Loucy (cell line): ENCODE results near the gene CD19.

Experiments used
- H2AFZ ChIP-seq: fragments of 200-600 bp; sonication (generic); 2 replicates; pipeline ENCODE4 v1.6.0; 2016; ENCODE audit warnings: antibody characterized with exemption, mild to moderate bottlenecking, low read length, moderate library complexity
- H3F3A ChIP-seq: fragments of 200-600 bp; 2 replicates; pipeline ENCODE4 v1.6.0; 2016; ENCODE audit warnings: antibody characterized with exemption, low read depth, mild to moderate bottlenecking
- H3K27me3 ChIP-seq: fragments of 200-600 bp; sonication (generic); 2 replicates; pipeline ENCODE4 v1.6.1; 2014; ENCODE audit warnings: low read length, mild to moderate bottlenecking; ENCODE audit not compliant: insufficient read depth, poor library complexity, severe bottlenecking
- H3K36me3 ChIP-seq: fragments of 200-600 bp; sonication (generic); 2 replicates; pipeline ENCODE4 v1.6.1; 2016; ENCODE audit warnings: low read length; ENCODE audit not compliant: insufficient read depth
- H3K4me1 ChIP-seq: fragments of 200-600 bp; sonication (generic); 2 replicates; pipeline ENCODE4 v1.5.1; 2014; ENCODE audit warnings: low read length, mild to moderate bottlenecking; ENCODE audit not compliant: insufficient read depth, poor library complexity, severe bottlenecking
- H3K4me2 ChIP-seq: fragments of 200-600 bp; sonication (generic); 2 replicates; pipeline ENCODE4 v1.6.0; 2014; ENCODE audit warnings: antibody characterized with exemption, low read length, low read depth, mild to moderate bottlenecking; ENCODE audit not compliant: poor library complexity, severe bottlenecking
- H3K4me3 ChIP-seq: fragments of 200-600 bp; sonication (generic); 2 replicates; pipeline ENCODE4 v1.5.1; 2014; ENCODE audit warnings: low read length, mild to moderate bottlenecking, mixed read lengths; ENCODE audit not compliant: poor library complexity, severe bottlenecking
- H3K79me2 ChIP-seq: fragments of 200-600 bp; sonication (generic); 2 replicates; pipeline ENCODE4 v1.6.1; 2014; ENCODE audit warnings: low read length; ENCODE audit not compliant: insufficient read depth
- H3K9ac ChIP-seq: fragments of 200-600 bp; sonication (generic); 2 replicates; pipeline ENCODE4 v1.6.0; 2014; ENCODE audit warnings: mild to moderate bottlenecking, low read depth, low read length, moderate library complexity; ENCODE audit not compliant: poor library complexity, severe bottlenecking
- H3K9me2 ChIP-seq: fragments of 200-600 bp; sonication (generic); replicated peaks from 2 replicates; pipeline ENCODE4 v1.6.1; 2016; ENCODE audit warnings: low read depth, low read length, mixed read lengths
- H3K9me3 ChIP-seq: fragments of 200-600 bp; sonication (generic); 2 replicates; pipeline ENCODE4 v1.6.1; 2014; ENCODE audit warnings: mild to moderate bottlenecking, antibody characterized with exemption, low read length, low read depth; ENCODE audit not compliant: insufficient read depth
- H4K20me1 ChIP-seq: fragments of 200-600 bp; sonication (generic); 2 replicates; pipeline ENCODE4 v1.6.0; 2014; ENCODE audit warnings: antibody characterized with exemption, low read length, mild to moderate bottlenecking; ENCODE audit not compliant: insufficient read depth, poor library complexity, severe bottlenecking
- CTCF ChIP-seq: fragments of 200-600 bp; sonication (generic); conservative IDR thresholded peaks from 2 replicates; pipeline ENCODE4 v1.5.1; 2014; ENCODE audit warnings: mild to moderate bottlenecking, antibody characterized with exemption, low read length
- EZH2phosphoT487 ChIP-seq: fragments of 200-600 bp; IDR thresholded peaks from 2 replicates; pipeline ENCODE4 v1.6.1; 2018; ENCODE audit warnings: antibody characterized with exemption, mild to moderate bottlenecking, moderate library complexity, borderline replicate concordance

The CD19 gene

GRCh38 chr16:28982949-28983348 is 51.2 kb downstream of the CD19 start:
- Histone ChIP-seq H3K4me1 (peaks cover 36% of the 10 kb centered on the region), H3K79me2 (peaks cover 26% of the 10 kb centered on the region), H3K9me2 (no peaks in the 10 kb centered on the region), H3K9me3 (peaks cover 4% of the 10 kb centered on the region; the same call in 1 of the 2 replicates), H3K27me3 (no peaks in the 10 kb centered on the region), H3K9ac (no peak overlapping the region), H3K36me3 (no peaks in the 10 kb centered on the region; the same call in 1 of the 2 replicates), H3K4me2 (peak overlapping the region; percentile 89), H2AFZ (no peak overlapping the region), H4K20me1 (no peaks in the 10 kb centered on the region), H3K4me3 (no peak overlapping the region), H3F3A (no peaks in the 10 kb centered on the region)
- TF ChIP-seq EZH2phosphoT487: no peak
- TF ChIP-seq CTCF: no peak

DNA sequence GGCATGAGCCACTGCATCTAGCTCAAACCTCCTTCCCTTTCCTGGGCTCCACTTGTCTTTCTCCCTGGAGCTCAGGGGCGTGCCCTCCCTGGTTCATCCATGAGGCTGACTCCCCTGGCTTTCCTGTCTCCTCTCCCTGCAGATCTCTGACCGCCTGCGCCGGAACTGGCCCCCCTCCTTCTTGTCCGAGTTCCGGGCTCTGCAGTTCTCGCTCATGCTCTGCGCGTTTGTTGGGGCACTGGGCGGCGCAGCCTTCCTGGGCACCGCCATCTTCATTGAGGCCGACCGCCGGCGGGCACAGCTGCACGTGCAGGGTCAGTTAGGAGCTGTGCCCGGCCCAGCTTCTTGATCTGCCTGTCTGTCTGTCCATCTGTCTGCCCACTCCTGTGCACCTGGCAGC is 51.9 kb downstream of the CD19 start:
- Histone ChIP-seq H3F3A (no peaks in the 10 kb centered on the region), H4K20me1 (no peaks in the 10 kb centered on the region)

GRCh38 chr16:28984091-28984490 is 52.3 kb downstream of the CD19 start:
- H3K4me2 ChIP-seq: peak overlapping the region; percentile 89

More for the DNA sequence above, 51.9 kb downstream of the CD19 start:
- H3K27me3 ChIP-seq: no peaks in the 10 kb centered on the region
- H3K9me2 ChIP-seq: no peaks in the 10 kb centered on the region
- peaks cover 36% of the 10 kb centered on the region for H3K4me1 ChIP-seq
- H3K79me2 ChIP-seq: peaks cover 26% of the 10 kb centered on the region
- H3K9ac ChIP-seq: peak overlapping the region; percentile 88
- peaks cover 4% of the 10 kb centered on the region; the same call in 1 of the 2 replicates for H3K9me3 ChIP-seq
- TF ChIP-seq EZH2phosphoT487: no peak
- no peak for TF ChIP-seq CTCF
- H3K4me2 ChIP-seq: peak overlapping the region; percentile 89
- H2AFZ ChIP-seq: no peak overlapping the region
- H3K4me3 ChIP-seq: peak overlapping the region; percentile 89
- H3K36me3 ChIP-seq: no peaks in the 10 kb centered on the region; the same call in 1 of the 2 replicates

More at GRCh38 chr16:28984091-28984490, 52.3 kb downstream of the CD19 start:
- peak overlapping the region; percentile 66; the same call in 1 of the 2 replicates for H2AFZ ChIP-seq
- H3K27me3 ChIP-seq: no peaks in the 10 kb centered on the region
- peak overlapping the region; percentile 88 for H3K9ac ChIP-seq
- TF ChIP-seq CTCF (no peak), EZH2phosphoT487 (no peak)
- no peaks in the 10 kb centered on the region for H4K20me1 ChIP-seq
- no peaks in the 10 kb centered on the region for H3F3A ChIP-seq
- no peaks in the 10 kb centered on the region; the same call in 1 of the 2 replicates for H3K36me3 ChIP-seq
- H3K79me2 ChIP-seq: peaks cover 26% of the 10 kb centered on the region
- H3K9me3 ChIP-seq: peaks cover 4% of the 10 kb centered on the region; the same call in 1 of the 2 replicates
- H3K4me1 ChIP-seq: peaks cover 36% of the 10 kb centered on the region
- peak overlapping the region; percentile 89 for H3K4me3 ChIP-seq
- no peaks in the 10 kb centered on the region for H3K9me2 ChIP-seq
